Heart left ventricle (tissue), 13 donors: ENCODE data around the gene WNT6.

Experiments
- CTCF ChIP-seq, 12 donors: fragments of 200-600 bp; sonication (generic) in 4 of 12; IDR thresholded peaks; one replicate each; pipeline versions ENCODE4 v1.5.0 to v1.8.0; 2018 to 2022; ENCODE audit warnings: antibody characterized with exemption in 12 of 12, mild to moderate bottlenecking in 5 of 12
- POLR2A ChIP-seq, 2 donors: fragments of 450-650 bp; IDR thresholded peaks; one replicate each; pipeline ENCODE4 v1.6.1; 2017; ENCODE audit warnings: antibody characterized with exemption in 2 of 2, mild to moderate bottlenecking in 2 of 2, moderate library complexity in 2 of 2
- donor health status: ischemic (EF 13 %, LVEDD 7.1; RV severe dilation, severe dysfunction).
- donor health status: DM: no; HTN: yes; CAD: no.
- donor health status: DM: no; HTN: no; CAD: no.
- donor health status: ischemic (EF 25% LVEDD 6.9; RV normal size, moderate dysfunction).
- donor health status: ischemic (EF 25% LVEDD 5.7; RV mildly dilated, moderate dysfunction).
- donor health status: ischemic (EF 35%, LVEDD 5.7; RV mildly dilated, moderate dysfunction).
- donor health status: nonischemic (EF 11% LVEDD 7.7; RV severe dilation, severe dysfunction).
- donor health status: DM: yes; HTN: yes; CAD: no.
- donor health status: PGD.
- donor health status: ischemic (EF 29% LVEDD 5.4; RV normal size, mild dysfunction).
- donor health status: nonischemic (EF 23%, LVEDD 6.1; RV moderate dilation, normal function).

- TF ChIP-seq CTCF (IDR thresholded peaks at IDR 0.05) (no peak), POLR2A (IDR thresholded peaks at IDR 0.05) (no peak)
These were observed 16.2 kb downstream of the WNT6 start for GRCh38 chr2:218875692-218876246.
